Mesothelial cell of epicardium (in vitro differentiated cells): ENCODE results near the gene BTG3. TPM values are rescaled to one million over a fixed set of nuclear protein-coding genes. Genes with fewer than 3 reads are reported as not detected.

Experiments
- DNase-seq, 2 experiments: peaks; one replicate each; pipeline ENCODE4 v3.0.0; 2021; ENCODE audit warnings: low spot score in 2 of 2; ENCODE audit not compliant: unreplicated experiment in 2 of 2
- H3K27ac Mint-ChIP-seq: 2 replicates; pipeline ENCODE4 v1.8.0; 2021; ENCODE audit warnings: mixed read lengths
- H3K27me3 Mint-ChIP-seq: 2 replicates; pipeline ENCODE4 v1.8.0; 2021; ENCODE audit warnings: low read depth, mixed read lengths
- H3K36me3 Mint-ChIP-seq: 2 replicates; pipeline ENCODE4 v1.8.0; 2021; ENCODE audit warnings: mixed read lengths
- H3K4me1 Mint-ChIP-seq: 2 replicates; pipeline ENCODE4 v1.8.0; 2021; ENCODE audit warnings: mixed read lengths
- H3K4me3 Mint-ChIP-seq: 2 replicates; pipeline ENCODE4 v1.8.0; 2021; ENCODE audit warnings: mild to moderate bottlenecking, moderate library complexity, mixed read lengths
- H3K9me3 Mint-ChIP-seq: 2 replicates; pipeline ENCODE4 v1.8.0; 2021; ENCODE audit warnings: mixed read lengths
- total RNA-seq: library from RNA; stranded (reverse); gene quantifications from 3 replicates; pipeline ENCODE4 v1.2.1, GENCODE V29; 2021
- TF ChIP-seq, protein P1 (sequence below): fragments of 200-600 bp; sonication (generic); IDR thresholded peaks from one replicate; pipeline ENCODE4 v1.5.0; 2021; ENCODE audit warnings: antibody characterized with exemption; ENCODE audit not compliant: unreplicated experiment

The BTG3 gene
- total RNA-seq, 1 donor from 2014 or later, result 41.1 TPM

DNA sequence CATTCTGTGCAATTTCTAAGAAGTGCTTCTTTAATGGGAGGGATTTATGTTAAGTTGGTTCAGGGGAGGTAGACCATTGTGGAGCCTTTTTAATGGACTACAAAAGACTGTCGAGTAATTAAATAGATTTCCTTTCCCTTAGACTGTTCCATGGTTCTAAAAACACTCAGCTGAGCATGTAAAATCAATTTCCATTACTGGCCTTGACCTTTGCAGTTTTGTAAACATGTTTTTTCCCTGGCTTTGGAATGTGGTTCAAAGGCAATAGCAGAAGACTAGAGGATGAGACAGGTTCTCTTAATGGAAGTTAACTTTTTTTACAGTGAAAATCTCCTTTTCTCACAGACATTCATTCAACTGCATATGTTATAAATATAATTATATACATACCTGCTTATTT, 37.6 kb upstream of the BTG3 start:
- Mint-ChIP-seq H3K4me1 (peaks cover 3% of the 10 kb centered on the region), H3K27ac (no peak overlapping the region), H3K9me3 (peaks cover 9% of the 10 kb centered on the region), H3K4me3 (no peak overlapping the region), H3K36me3 (no peaks in the 10 kb centered on the region), H3K27me3 (no peaks in the 10 kb centered on the region)
- TF ChIP-seq, protein P1, sequence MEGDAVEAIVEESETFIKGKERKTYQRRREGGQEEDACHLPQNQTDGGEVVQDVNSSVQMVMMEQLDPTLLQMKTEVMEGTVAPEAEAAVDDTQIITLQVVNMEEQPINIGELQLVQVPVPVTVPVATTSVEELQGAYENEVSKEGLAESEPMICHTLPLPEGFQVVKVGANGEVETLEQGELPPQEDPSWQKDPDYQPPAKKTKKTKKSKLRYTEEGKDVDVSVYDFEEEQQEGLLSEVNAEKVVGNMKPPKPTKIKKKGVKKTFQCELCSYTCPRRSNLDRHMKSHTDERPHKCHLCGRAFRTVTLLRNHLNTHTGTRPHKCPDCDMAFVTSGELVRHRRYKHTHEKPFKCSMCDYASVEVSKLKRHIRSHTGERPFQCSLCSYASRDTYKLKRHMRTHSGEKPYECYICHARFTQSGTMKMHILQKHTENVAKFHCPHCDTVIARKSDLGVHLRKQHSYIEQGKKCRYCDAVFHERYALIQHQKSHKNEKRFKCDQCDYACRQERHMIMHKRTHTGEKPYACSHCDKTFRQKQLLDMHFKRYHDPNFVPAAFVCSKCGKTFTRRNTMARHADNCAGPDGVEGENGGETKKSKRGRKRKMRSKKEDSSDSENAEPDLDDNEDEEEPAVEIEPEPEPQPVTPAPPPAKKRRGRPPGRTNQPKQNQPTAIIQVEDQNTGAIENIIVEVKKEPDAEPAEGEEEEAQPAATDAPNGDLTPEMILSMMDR, result no peak
- no peak for DNase-seq

DNA sequence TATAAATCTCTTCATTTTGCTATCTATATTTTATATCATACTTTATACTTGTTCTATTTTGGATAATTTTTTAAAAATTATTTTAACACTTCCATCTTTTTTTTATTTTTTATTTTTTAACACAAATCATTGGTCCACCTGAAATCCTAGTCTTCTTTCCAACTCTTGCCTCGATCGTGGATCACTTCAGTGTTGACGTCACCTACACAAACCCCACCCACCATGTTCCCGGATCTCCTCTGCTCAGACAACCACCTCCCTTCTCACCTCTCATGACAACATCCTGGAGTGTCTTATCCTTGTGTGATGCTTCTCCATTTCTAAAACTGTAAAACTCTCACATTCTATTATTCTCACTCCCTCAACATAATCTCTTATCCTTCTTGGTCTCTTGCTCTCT, 34.1 kb upstream of the BTG3 start:
- Mint-ChIP-seq H3K36me3 (no peaks in the 10 kb centered on the region), H3K27me3 (no peaks in the 10 kb centered on the region), H3K9me3 (peaks cover 8% of the 10 kb centered on the region), H3K4me1 (peaks cover 3% of the 10 kb centered on the region), H3K4me3 (no peak overlapping the region), H3K27ac (no peak overlapping the region)
- TF ChIP-seq, protein P1, result no peak
- DNase-seq, result no peak

DNA sequence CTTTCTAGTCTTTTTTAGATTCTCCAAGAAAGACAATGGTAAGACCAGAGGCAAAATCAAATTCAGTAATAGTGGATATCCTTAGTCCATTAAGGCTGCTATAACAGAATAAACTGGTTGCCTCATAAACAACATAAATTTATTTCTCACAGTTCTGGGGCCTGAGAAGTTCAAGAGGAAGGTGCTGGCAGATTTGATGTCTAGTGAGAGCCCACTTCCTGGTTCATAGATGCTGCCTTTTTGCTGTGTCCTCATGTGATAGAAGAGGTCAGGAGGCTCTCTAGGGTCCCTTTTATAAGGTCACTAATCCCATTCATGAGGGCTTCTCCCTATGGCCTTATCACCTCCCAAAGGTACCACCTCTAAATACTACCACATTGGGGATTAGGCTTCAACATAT, 31.5 kb upstream of the BTG3 start:
- H3K27me3 Mint-ChIP-seq, result no peaks in the 10 kb centered on the region
- H3K4me1 Mint-ChIP-seq, result no peaks in the 10 kb centered on the region
- H3K4me3 Mint-ChIP-seq, result no peak overlapping the region
- peaks cover 17% of the 10 kb centered on the region for H3K9me3 Mint-ChIP-seq
- TF ChIP-seq, protein P1, result no peak
- peaks cover 3% of the 10 kb centered on the region for H3K36me3 Mint-ChIP-seq
- DNase-seq, result no peak
- H3K27ac Mint-ChIP-seq, result no peak overlapping the region

DNA sequence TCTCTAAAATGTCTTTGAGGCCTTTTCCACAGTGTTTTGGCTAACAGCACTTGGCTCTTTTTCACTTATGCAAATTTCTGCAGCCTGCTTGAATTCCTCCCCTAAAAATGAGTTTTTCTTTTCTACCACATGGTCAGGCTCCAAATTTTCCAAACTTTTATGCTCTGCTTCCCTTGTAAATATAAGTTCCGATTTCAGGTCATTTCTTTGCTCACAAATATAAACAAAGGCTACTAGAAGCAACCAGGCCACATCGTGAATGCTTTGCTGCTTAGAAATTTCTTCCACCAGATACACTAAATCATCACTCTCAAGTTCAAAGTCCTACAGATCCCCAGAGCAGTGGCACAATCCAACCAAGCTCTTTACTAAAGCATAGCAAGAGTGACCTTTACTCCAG, 28.1 kb upstream of the BTG3 start:
- peaks cover 3% of the 10 kb centered on the region for H3K36me3 Mint-ChIP-seq
- no peaks in the 10 kb centered on the region for H3K27me3 Mint-ChIP-seq
- H3K4me3 Mint-ChIP-seq, result no peak overlapping the region
- H3K27ac Mint-ChIP-seq, result no peak overlapping the region
- H3K4me1 Mint-ChIP-seq, result no peaks in the 10 kb centered on the region
- no peak for DNase-seq
- TF ChIP-seq, protein P1, result no peak
- peaks cover 11% of the 10 kb centered on the region for H3K9me3 Mint-ChIP-seq

DNA sequence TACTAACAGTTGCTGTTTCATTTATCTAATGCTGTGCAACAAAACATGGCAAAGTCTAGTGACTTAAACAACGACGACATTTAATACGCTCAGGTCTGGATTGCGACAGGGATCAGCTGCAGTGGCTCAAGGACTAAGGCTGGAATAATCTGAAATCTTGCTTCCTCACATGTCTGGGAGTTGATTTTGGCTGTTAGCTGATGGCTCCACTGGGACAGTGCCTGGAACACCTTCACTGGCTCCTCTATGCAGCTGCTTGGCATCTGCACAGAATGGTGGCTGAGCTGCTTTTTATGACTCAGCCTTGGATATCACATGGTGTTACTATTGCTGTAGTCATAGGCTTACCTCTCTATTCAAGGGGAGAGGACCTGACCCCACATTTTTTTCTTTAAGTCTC, 24.0 kb upstream of the BTG3 start:
- Mint-ChIP-seq H3K27ac (no peak overlapping the region), H3K36me3 (peaks cover 5% of the 10 kb centered on the region), H3K9me3 (peaks cover 11% of the 10 kb centered on the region), H3K27me3 (no peaks in the 10 kb centered on the region), H3K4me1 (no peaks in the 10 kb centered on the region), H3K4me3 (no peak overlapping the region)
- DNase-seq, result no peak
- TF ChIP-seq, protein P1, result no peak

DNA sequence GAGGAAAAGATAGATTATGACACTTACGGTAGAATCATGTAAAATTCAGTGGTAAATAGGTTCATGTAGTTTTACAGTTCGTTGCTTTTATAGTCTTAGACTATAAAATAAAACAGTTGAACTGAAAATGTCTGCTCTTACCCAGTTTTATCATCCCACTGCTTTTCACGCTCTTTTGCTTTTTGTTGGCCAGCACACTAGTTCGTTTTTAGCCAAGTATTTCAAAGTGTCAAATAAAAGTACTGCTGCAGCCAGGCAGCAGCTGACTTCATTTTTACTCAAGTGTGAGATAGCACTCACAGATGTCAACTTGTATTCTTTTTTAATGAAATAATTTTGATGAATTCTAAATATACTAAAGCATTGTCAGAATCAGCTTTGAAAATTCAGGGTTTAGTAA, 18.5 kb upstream of the BTG3 start:
- DNase-seq, result no peak
- H3K4me1 Mint-ChIP-seq, result no peaks in the 10 kb centered on the region
- peaks cover 1% of the 10 kb centered on the region for H3K36me3 Mint-ChIP-seq
- no peaks in the 10 kb centered on the region for H3K9me3 Mint-ChIP-seq
- no peak overlapping the region for H3K4me3 Mint-ChIP-seq
- TF ChIP-seq, protein P1, result no peak
- H3K27ac Mint-ChIP-seq, result no peak overlapping the region
- H3K27me3 Mint-ChIP-seq, result no peaks in the 10 kb centered on the region
